GM23248 (cell line): ENCODE measurements around the gene NPS.

Experiments used
- EZH2 ChIP-seq: fragments of 200-600 bp; sonication (generic); IDR thresholded peaks from 2 replicates; pipeline ENCODE4 v1.6.1; 2018; ENCODE audit warnings: antibody characterized with exemption, mild to moderate bottlenecking; ENCODE audit not compliant: insufficient read depth, poor library complexity, severe bottlenecking
- EZH2phosphoT487 ChIP-seq: fragments of 200-600 bp; sonication (generic); IDR thresholded peaks from 2 replicates; pipeline ENCODE4 v1.6.1; 2018; ENCODE audit warnings: antibody characterized with exemption, moderate library complexity, mild to moderate bottlenecking, low read depth; ENCODE audit not compliant: insufficient read depth

DNA sequence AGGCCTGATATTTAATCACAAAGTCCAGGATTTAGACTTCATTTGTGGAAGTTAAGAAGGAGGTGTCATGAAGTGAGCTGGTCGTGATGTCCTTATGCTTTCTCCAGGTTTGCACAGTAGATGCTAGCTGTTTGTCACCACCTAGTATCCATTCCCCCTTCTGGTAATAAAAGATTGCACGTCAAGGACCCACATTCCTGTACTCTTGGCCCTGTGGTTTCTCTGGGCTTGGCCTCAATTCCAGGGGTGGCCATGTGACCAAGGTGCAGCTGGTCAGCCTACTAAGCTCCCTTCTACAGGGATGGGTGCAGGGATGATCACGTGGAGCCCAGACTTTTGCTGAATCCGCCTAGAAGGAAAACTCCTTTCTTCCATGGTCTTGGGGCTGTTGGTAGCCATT lies 16.5 kb downstream of the NPS start:
- no peak for TF ChIP-seq EZH2
- no peak for TF ChIP-seq EZH2phosphoT487
